ENCODE data around the gene CELF4. TPM values are rescaled to one million over a fixed set of nuclear protein-coding genes. Genes with fewer than 3 reads are reported as not detected.

The CELF4 gene
- polyA plus RNA-seq, 4 donors, result 3.2 to 7.8 (median 3.8) TPM; not detected in 1

DNA sequence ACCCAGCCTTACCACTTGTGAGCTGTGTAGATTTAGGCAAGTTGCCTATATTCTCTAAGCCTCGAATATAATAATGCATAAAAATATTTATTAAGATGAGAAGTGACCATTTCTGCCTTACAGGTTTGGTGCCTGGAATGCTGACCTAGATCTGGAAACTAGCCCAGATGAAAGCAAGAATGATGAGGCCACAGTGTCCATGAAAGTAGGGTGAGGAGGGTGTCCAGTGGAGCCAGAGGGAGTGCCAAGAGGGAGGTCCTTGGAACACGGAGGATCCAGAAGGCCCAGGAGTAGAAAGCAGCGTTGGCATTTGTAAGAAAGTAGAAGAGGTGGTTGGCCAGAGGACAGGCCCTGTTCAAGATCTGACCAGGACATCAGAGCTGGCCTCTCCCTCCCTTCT, 334.3 kb downstream of the CELF4 start:
- peaks cover 0 to 4% (median 0%) of the 10 kb centered on the region in 3 donors for H3K36me3 ChIP-seq (ENCODE audit: control insufficient read depth in 3 of 3, insufficient read depth in 2 of 3, low read depth in 1 of 3, low read length in 3 of 3)
- DNase-seq (no peak), FAIRE-seq (no peak)
- H3K4me1 ChIP-seq (ENCODE audit: control insufficient read depth in 3 of 3, insufficient read depth in 2 of 3, low read depth in 1 of 3, low read length in 2 of 3), result no peaks in the 10 kb centered on the region
- 65 to 76% (median 72%) methylated on average over 3 of the region's 3 CpGs for WGBS, 3 donors
- H3K27me3 ChIP-seq (ENCODE audit: control insufficient read depth in 3 of 3, insufficient read depth in 3 of 3, low read length in 3 of 3), result no peaks in the 10 kb centered on the region
- no peak overlapping the region for H3K4me3 ChIP-seq (ENCODE audit: low read depth in 1 of 3, low read length in 3 of 3)
- no peak overlapping the region for H3K27ac ChIP-seq (ENCODE audit: low read depth in 1 of 3, low read length in 2 of 3)
- no peaks in the 10 kb centered on the region for H3K9me3 ChIP-seq (ENCODE audit: control insufficient read depth in 2 of 2, insufficient read depth in 1 of 2, low read depth in 1 of 2, low read length in 1 of 2)

DNA sequence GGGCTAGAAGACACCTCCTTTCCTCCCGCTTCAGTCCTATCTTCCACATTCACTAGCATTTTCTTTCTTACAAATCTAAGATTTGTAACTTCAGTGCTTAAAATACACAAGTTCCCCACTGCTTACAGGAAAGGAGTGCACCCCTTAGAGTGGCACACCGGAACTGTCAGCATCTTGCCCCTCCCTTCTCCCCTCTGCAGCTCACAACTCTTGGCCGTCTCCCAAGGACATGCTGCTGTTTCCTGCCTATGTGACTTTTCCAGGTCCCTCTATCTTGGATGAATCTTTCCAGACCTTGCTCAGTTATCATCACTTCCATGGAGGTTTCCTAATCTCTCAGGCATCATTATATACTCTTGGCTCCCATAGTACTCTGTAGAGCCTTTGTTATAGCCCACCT, 334.8 kb downstream of the CELF4 start:
- FAIRE-seq (no peak), DNase-seq (no peak)
- H3K9me3 ChIP-seq (ENCODE audit: control insufficient read depth in 2 of 2, insufficient read depth in 1 of 2, low read depth in 1 of 2, low read length in 1 of 2), result no peaks in the 10 kb centered on the region
- no peak overlapping the region for H3K27ac ChIP-seq (ENCODE audit: low read depth in 1 of 3, low read length in 2 of 3)
- H3K4me1 ChIP-seq (ENCODE audit: control insufficient read depth in 3 of 3, insufficient read depth in 2 of 3, low read depth in 1 of 3, low read length in 2 of 3), result no peaks in the 10 kb centered on the region
- 56 to 73% (median 64%) methylated on average over 3 of the region's 3 CpGs for WGBS, 3 donors
- peaks cover 0 to 2% (median 0%) of the 10 kb centered on the region in 3 donors for H3K36me3 ChIP-seq (ENCODE audit: control insufficient read depth in 3 of 3, insufficient read depth in 2 of 3, low read depth in 1 of 3, low read length in 3 of 3)
- no peaks in the 10 kb centered on the region for H3K27me3 ChIP-seq (ENCODE audit: control insufficient read depth in 3 of 3, insufficient read depth in 3 of 3, low read length in 3 of 3)
- H3K4me3 ChIP-seq (ENCODE audit: low read depth in 1 of 3, low read length in 3 of 3), result no peak overlapping the region

DNA sequence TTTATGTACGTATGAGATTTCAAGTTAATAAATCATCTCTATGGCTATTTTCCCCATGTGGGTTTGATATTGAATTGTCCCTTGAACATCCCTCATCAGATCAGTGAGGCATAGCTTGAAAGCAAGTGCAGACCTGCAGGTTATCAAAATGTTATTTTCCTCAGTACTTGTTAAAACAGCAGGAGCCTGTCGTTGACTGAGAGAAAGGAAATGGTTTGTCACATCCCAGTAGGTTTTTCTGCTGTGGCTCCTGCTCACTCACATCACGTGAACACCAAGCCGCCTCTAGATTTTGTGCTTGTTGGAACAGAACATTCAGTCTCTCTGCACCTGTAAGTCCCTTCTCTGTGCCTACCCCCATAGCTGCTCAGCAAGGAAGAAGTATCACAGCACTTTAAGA, 340.3 kb downstream of the CELF4 start:
- Histone ChIP-seq H3K36me3 (ENCODE audit: control insufficient read depth in 3 of 3, insufficient read depth in 2 of 3, low read depth in 1 of 3, low read length in 3 of 3) (peaks cover 0 to 2% (median 2%) of the 10 kb centered on the region in 3 donors), H3K27me3 (ENCODE audit: control insufficient read depth in 3 of 3, insufficient read depth in 3 of 3, low read length in 3 of 3) (no peaks in the 10 kb centered on the region), H3K4me3 (ENCODE audit: low read depth in 1 of 3, low read length in 3 of 3) (no peak overlapping the region), H3K9me3 (ENCODE audit: control insufficient read depth in 2 of 2, insufficient read depth in 1 of 2, low read depth in 1 of 2, low read length in 1 of 2) (peaks cover 0 to 5% of the 10 kb centered on the region in 2 donors), H3K4me1 (ENCODE audit: control insufficient read depth in 3 of 3, insufficient read depth in 2 of 3, low read depth in 1 of 3, low read length in 2 of 3) (no peaks in the 10 kb centered on the region), H3K27ac (ENCODE audit: low read depth in 1 of 3, low read length in 2 of 3) (no peak overlapping the region)
- WGBS, 3 donors, result 76 to 85% (median 83%) methylated on average over 4 of the region's 4 CpGs
- DNase-seq (no peak), FAIRE-seq (no peak)

DNA sequence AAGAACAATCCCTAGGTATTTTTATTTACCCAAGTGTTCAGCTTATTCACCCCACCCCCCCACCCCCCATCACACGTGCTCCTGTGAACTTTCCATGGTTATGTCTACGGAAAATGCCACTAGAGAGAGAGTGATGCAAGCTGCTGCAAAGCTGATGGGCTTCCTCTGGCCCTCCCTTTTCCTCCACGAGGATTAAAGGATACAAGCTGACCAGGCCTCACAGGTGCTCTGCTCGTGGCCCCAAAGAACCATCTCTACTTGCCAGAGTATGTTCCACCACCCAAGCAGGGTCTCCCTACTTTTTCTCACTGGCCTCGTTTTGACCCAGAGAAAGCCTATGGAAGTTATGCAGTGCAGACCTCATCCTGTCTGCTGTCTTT, 342.6 kb downstream of the CELF4 start:
- 71 to 78% (median 71%) methylated on average over 5 of the region's 5 CpGs for WGBS, 3 donors
- Histone ChIP-seq H3K9me3 (ENCODE audit: control insufficient read depth in 2 of 2, insufficient read depth in 1 of 2, low read depth in 1 of 2, low read length in 1 of 2) (peaks cover 0 to 15% of the 10 kb centered on the region in 2 donors), H3K27me3 (ENCODE audit: control insufficient read depth in 3 of 3, insufficient read depth in 3 of 3, low read length in 3 of 3) (no peaks in the 10 kb centered on the region), H3K36me3 (ENCODE audit: control insufficient read depth in 3 of 3, insufficient read depth in 2 of 3, low read depth in 1 of 3, low read length in 3 of 3) (peaks cover 0 to 5% (median 2%) of the 10 kb centered on the region in 3 donors), H3K27ac (ENCODE audit: low read depth in 1 of 3, low read length in 2 of 3) (no peak overlapping the region), H3K4me3 (ENCODE audit: low read depth in 1 of 3, low read length in 3 of 3) (no peak overlapping the region), H3K4me1 (ENCODE audit: control insufficient read depth in 3 of 3, insufficient read depth in 2 of 3, low read depth in 1 of 3, low read length in 2 of 3) (no peaks in the 10 kb centered on the region)
- FAIRE-seq, result no peak
- no peak for DNase-seq

DNA sequence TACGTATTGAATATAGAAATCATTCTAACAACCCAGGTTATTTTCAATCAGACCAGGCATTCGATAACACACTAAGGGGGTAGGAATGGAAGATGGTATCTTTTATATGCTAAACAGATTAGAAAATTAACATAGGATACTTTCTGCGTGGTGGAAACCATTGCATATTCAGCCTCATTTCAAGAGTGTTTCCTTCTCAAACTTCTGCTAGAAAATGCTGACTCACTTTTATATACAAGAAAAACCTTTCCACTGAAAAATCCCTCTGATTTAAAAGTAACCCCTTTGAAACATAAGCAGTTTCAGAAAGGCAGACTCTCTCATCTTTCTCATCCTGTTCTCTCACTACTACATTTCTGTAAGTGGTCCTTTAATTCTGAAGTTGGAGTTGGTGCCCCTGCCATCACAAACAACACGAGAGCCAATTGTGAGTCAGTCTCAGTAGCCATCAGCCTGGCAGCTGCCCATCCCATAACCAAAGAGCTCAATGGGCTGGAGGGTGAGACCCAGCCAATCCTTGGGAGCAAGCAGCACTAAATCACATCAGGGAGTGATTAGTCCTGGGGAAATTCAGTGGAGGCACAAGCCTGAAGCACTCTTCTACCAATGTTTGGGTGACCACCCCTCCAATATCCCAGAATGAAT, 343.1 kb downstream of the CELF4 start:
- Histone ChIP-seq H3K36me3 (ENCODE audit: control insufficient read depth in 3 of 3, insufficient read depth in 2 of 3, low read depth in 1 of 3, low read length in 3 of 3) (peaks cover 0 to 5% (median 2%) of the 10 kb centered on the region in 3 donors), H3K4me3 (ENCODE audit: low read depth in 1 of 3, low read length in 3 of 3) (no peak overlapping the region), H3K4me1 (ENCODE audit: control insufficient read depth in 3 of 3, insufficient read depth in 2 of 3, low read depth in 1 of 3, low read length in 2 of 3) (no peaks in the 10 kb centered on the region), H3K9me3 (ENCODE audit: control insufficient read depth in 2 of 2, insufficient read depth in 1 of 2, low read depth in 1 of 2, low read length in 1 of 2) (peaks cover 0 to 15% of the 10 kb centered on the region in 2 donors), H3K27ac (ENCODE audit: low read depth in 1 of 3, low read length in 2 of 3) (no peak overlapping the region), H3K27me3 (ENCODE audit: control insufficient read depth in 3 of 3, insufficient read depth in 3 of 3, low read length in 3 of 3) (no peaks in the 10 kb centered on the region)
- 85 to 95% (median 89%) methylated on average over 4 of the region's 4 CpGs for WGBS, 3 donors
- FAIRE-seq, result no peak
- DNase-seq, result no peak

DNA sequence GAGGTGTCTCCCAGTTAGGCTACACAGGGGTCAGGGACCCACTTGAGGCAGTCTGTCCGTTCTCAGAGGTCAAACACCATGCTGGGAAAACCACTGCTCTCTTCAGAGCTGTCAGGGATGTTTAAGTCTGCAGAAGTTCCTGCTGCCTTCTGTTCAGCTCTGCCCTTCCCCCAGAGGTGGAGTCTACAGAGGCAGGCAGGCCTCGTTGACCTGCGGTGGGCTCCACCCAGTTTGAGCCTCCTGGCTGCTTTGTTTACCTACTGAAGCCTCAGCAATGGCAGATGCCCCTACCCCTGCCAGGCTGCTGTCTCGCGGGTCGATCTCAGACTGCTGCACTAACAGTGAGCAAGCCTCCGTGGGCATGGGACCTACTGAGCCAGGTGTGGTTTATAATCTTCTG, 346.3 kb downstream of the CELF4 start:
- FAIRE-seq, result no peak

DNA sequence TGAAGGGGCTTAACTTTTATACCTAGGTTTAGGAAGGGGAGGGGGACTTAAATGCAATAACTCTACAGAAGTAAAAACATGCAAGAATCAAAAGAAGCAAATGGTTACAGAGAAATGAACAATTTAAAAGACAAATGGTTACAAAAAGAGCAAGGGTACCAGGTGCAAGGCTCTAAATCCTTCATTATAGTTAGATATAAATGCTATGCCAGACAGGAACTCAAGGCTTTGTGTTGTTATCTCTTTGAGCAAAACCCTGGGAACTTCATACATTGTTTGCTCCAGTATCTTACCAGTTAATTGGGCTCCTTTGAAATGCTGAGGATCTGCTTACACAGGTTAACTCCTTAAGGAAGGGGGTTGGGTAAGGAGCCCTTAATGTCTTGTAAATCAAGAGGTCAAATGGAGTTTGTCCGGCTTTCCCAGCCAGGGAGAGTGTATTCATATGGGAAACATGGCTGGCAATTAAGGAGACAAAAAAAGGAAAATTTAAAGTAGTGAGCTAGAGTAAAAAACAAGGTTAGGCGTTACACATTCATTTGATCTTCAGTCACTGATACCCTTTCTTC, 347.5 kb downstream of the CELF4 start:
- Histone ChIP-seq H3K27me3 (ENCODE audit: control insufficient read depth in 3 of 3, insufficient read depth in 3 of 3, low read length in 3 of 3) (no peaks in the 10 kb centered on the region), H3K9me3 (ENCODE audit: control insufficient read depth in 2 of 2, insufficient read depth in 1 of 2, low read depth in 1 of 2, low read length in 1 of 2) (peaks cover 0 to 15% of the 10 kb centered on the region in 2 donors), H3K4me1 (ENCODE audit: control insufficient read depth in 3 of 3, insufficient read depth in 2 of 3, low read depth in 1 of 3, low read length in 2 of 3) (no peaks in the 10 kb centered on the region), H3K36me3 (ENCODE audit: control insufficient read depth in 3 of 3, insufficient read depth in 2 of 3, low read depth in 1 of 3, low read length in 3 of 3) (peaks cover 0 to 3% (median 2%) of the 10 kb centered on the region in 3 donors), H3K4me3 (ENCODE audit: low read depth in 1 of 3, low read length in 3 of 3) (no peak overlapping the region), H3K27ac (ENCODE audit: low read depth in 1 of 3, low read length in 2 of 3) (no peak overlapping the region)
- FAIRE-seq (no peak), DNase-seq (no peak)
- 56 to 63% (median 63%) methylated on average over 2 of the region's 2 CpGs for WGBS, 3 donors

More for the DNA sequence above, 346.3 kb downstream of the CELF4 start:
- Histone ChIP-seq H3K9me3 (ENCODE audit: control insufficient read depth in 2 of 2, insufficient read depth in 1 of 2, low read depth in 1 of 2, low read length in 1 of 2) (peaks cover 0 to 15% of the 10 kb centered on the region in 2 donors), H3K4me1 (ENCODE audit: control insufficient read depth in 3 of 3, insufficient read depth in 2 of 3, low read depth in 1 of 3, low read length in 2 of 3) (no peaks in the 10 kb centered on the region), H3K27me3 (ENCODE audit: control insufficient read depth in 3 of 3, insufficient read depth in 3 of 3, low read length in 3 of 3) (no peaks in the 10 kb centered on the region), H3K4me3 (ENCODE audit: low read depth in 1 of 3, low read length in 3 of 3) (no peak overlapping the region), H3K27ac (ENCODE audit: low read depth in 1 of 3, low read length in 2 of 3) (no peak overlapping the region), H3K36me3 (ENCODE audit: control insufficient read depth in 3 of 3, insufficient read depth in 2 of 3, low read depth in 1 of 3, low read length in 3 of 3) (peaks cover 0 to 3% (median 2%) of the 10 kb centered on the region in 3 donors)
- 69 to 85% (median 84%) methylated on average over 7 of the region's 7 CpGs for WGBS, 3 donors
- no peak for DNase-seq

DNA sequence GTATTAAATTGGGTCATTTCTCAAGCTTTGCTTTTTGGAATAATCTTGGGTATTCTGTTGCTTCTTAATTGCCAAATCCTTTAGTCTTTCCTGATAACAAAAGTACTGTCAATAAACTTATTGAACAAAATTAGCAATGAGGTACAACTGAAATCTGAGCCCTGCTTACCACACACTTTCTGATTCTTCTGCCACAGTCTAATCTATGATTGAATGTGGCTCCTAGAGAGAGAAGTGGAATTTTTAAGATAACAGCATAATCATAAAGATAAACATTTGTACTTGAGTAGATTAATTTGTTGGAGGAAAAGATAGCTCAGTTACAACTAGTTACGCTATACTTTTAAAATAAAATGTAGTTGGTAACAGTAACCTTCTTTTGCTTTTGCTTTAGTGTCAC, 354.8 kb downstream of the CELF4 start:
- DNase-seq, result no peak
- H3K4me1 ChIP-seq (ENCODE audit: control insufficient read depth in 3 of 3, insufficient read depth in 2 of 3, low read depth in 1 of 3, low read length in 2 of 3), result no peaks in the 10 kb centered on the region
- 72 to 87% (median 80%) methylated on average over 1 of the region's 1 CpG for WGBS, 3 donors
- H3K36me3 ChIP-seq (ENCODE audit: control insufficient read depth in 3 of 3, insufficient read depth in 2 of 3, low read depth in 1 of 3, low read length in 3 of 3), result no peaks in the 10 kb centered on the region
- H3K27ac ChIP-seq (ENCODE audit: low read depth in 1 of 3, low read length in 2 of 3), result no peak overlapping the region
- no peak for FAIRE-seq
- no peak overlapping the region for H3K4me3 ChIP-seq (ENCODE audit: low read depth in 1 of 3, low read length in 3 of 3)
- H3K27me3 ChIP-seq (ENCODE audit: control insufficient read depth in 3 of 3, insufficient read depth in 3 of 3, low read length in 3 of 3), result no peaks in the 10 kb centered on the region
- no peaks in the 10 kb centered on the region for H3K9me3 ChIP-seq (ENCODE audit: control insufficient read depth in 2 of 2, insufficient read depth in 1 of 2, low read depth in 1 of 2, low read length in 1 of 2)
